HG03558 (cell line): ENCODE results near the gene ATL2.
"Not testable (repeated sequence)": the region's sequence is repeated elsewhere in the genome, so short reads cannot be mapped to it uniquely, and the experiment has no call there.

ENCODE experiments used
- ATAC-seq: cut with Tn5 transposase; IDR thresholded peaks from one replicate; pipeline ENCODE4 v1.9.1; 2021; ENCODE audit warnings: moderate number of reproducible peaks; ENCODE audit not compliant: unreplicated experiment; ENCODE audit errors: extremely low read depth

Gene ATL2

DNA sequence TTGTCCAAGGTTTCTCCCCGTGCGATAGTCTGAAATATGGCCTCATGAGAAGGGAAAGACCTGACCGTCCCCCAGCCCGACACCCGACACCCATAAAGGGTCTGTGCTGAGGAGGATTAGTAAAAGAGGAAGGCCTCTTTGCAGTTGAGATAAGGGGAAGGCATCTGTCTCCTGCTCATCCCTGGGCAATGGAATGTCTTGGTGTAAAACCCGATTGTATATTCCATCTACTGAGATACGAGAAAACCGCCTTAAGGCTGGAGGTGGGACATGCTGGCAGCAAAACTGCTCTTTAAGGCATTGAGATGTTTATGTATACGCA, 99.0 kb downstream of the ATL2 start:
- not testable (repeated sequence) for ATAC-seq

DNA sequence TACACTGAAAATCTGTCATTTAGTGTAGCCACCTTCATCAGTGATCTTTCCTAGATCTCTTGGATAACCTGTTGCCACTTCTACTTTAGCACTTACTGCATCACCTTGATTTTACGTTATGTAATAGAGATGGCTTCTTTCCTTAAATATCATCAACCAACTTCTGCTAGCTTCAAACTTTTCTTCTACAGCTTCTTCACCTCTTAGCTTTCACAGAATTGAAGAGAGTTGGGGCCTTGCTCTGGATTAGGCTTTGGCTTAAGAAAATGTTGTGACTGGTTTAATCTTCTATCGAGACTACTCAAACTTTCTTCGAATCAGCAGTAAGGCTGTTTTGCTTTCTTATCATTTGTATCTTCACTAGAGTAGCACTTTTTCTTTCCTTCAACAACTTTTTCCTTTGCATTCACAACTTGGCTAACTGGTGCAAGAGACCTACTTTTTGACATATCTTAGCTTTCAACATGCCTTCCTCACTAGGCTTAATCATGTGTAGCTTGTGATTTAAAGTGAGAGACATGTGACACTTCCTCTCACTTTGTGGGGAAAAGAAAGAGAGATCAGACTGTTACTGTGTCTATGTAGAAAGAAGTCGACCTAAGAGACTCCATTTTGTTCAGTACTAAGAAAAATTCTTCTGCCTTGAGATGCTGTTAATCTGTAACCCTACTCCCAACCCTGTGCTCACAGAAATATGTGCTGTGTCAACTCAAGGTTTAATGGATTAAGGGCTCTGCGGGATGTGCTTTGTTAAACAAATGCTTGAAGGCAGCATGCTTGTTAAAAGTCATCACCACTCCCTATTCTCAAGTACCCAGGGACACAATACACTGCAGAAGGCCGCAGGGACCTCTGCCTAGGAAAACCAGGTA, 99.6 kb downstream of the ATL2 start:
- ATAC-seq = no peak

DNA sequence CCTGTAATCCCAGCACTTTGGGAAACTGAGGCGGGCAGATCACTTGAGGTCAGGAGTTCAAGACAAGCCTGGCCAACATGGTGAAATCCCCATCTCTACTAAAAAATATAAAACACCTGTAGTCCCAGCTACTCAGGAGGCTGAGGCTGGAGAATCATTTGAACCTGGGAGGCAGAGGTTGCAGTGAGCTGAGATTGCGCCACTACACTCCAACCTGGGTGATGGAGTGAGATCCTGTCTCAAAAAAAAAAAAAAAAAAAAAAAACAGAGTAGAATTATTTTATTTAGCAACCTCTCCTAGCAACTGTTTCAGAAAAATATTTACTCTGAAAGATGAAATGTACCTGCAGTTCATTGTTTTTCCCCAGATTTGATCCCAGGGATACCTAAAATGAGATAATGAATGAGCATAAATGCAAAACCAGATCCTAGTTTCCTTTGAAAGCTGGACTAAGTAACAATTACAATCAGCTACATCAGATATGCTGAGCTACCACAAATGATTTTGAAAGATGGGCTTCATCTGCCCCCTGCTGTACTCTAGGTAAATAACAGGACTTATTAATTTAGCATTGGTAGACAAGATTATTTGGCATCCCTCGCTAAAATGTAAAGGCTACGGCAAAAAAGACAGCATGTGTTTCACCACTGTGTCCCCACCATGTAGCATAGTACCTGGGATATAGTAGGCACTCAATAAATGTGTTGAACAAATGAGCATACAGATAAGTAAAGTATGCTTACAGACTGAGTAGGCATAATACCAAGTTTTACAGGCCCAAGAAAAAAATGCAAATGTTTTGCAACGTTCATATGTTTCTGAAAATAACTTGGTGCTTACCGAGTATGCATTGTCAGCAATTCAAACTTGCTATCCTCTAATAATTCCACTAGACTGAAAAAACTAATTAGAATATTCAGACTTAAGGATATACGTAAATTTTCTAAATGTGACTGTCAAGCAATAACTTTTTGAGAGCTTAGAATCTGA, 102.5 kb downstream of the ATL2 start:
- ATAC-seq = peak; percentile 52

DNA sequence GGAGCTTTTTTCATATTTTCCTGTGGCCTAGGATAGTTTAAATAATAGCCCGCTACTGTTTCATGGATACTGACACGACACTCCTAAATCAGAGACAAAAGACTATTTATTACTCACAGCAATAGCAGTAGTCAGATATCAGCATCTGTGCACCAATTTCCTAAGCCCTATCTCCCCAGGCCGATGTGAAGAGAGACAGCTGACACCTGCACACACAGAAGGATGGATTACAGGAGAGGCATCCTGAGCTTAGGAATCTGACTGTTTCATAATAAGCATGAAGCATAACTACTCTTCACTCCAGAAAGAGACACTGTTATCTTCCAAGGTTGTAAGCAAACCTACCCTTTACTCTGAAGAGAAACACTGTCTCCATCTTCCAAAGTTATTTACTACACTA, 105.4 kb downstream of the ATL2 start:
- ATAC-seq = no peak

DNA sequence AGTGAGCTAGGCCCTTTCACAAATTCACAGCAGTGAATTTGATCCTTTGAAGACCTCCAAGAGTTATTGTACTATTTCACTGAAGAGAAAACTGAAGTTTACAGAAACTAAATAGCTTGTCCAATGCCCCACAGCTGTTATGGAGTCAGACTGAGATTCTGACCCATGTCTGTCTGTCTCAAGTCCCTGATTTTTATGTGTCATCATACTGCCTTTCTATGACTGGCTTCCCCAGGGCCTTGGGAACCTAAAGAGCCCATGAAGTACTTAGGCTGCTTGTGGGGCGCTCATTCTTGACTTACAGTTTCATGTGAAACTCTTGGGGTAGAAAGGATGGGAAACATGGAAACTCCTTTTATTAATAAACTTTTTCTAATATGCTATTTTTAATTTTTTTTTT, 107.7 kb downstream of the ATL2 start:
- ATAC-seq = no peak

DNA sequence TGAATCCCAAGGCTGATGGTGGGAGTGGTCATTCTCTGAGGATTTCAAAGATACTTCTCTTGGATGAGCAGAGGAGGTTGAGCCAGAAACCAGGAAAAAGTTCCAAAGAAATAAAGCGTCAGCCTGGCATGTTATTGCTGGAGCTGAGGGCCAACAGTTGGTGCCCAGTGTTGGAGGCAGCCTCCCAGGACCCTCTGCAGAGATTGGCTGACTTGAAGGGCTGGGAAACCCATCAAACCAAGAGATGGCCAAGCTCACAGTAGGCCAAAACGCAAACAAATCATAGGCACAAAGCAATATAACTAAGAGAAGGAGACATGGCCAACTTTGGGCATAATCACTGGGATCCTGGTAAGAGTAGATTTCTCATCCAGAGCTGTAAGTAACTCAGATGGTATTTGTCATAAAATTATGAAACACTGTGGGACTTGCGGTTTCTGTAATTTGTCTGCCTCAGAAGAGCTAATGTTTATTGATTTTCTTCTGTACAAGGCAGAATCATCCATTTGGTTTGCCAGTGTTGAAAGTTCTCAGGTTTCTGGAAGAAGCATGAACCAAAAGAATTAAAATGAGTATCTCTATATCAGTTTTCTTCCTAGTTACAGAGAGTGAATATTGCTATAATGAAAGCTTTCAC, 108.3 kb downstream of the ATL2 start:
- no peak for ATAC-seq

DNA sequence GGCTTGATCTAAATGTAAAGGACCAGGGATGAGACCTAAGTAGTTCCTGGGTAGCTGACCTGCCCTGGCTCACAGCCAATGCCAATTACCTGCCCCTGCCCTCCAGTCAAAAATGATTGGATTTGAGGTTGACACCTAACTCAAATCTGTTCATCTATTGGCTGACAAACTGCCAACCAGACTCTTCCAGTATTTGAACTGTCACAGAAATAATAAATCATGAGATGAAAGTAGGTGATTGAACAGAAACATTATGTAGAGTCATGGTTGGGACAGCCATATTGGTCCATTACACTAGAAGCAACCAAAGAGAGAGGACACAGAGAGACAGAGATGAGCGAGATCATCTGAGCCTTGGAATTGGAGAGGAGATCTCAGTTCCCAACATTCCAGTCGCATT, 109.1 kb downstream of the ATL2 start:
- ATAC-seq = no peak

DNA sequence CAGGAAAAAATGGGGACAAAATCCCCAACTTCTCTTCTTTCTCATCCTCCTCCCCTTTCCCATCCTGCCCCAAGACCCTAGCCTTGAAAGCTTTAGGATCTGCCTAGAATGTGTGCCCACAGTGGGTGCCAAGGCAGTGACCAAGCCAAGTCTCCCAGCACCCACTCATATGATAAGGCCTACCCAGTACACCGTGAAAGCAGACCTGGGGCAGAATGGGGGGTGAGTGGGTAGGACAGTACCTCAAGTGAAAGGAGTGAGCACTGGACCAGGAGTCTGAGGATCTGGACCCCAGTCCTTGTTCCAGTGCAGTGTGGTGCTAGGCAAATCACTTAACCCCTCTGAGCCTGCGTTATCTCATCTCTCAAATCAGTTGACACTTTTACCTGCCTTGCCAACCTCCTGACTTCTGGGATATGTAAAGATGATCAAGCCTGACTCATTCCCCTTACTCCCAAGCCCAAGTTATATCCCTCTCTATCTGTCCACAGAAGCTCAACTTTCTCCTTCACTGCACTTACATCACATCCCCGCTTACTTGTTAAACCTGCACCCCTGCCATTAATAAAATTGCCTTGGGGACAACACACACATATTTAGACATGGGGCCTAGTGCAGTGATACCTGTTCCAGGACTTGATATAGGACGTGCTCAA, 109.7 kb downstream of the ATL2 start:
- no peak for ATAC-seq

DNA sequence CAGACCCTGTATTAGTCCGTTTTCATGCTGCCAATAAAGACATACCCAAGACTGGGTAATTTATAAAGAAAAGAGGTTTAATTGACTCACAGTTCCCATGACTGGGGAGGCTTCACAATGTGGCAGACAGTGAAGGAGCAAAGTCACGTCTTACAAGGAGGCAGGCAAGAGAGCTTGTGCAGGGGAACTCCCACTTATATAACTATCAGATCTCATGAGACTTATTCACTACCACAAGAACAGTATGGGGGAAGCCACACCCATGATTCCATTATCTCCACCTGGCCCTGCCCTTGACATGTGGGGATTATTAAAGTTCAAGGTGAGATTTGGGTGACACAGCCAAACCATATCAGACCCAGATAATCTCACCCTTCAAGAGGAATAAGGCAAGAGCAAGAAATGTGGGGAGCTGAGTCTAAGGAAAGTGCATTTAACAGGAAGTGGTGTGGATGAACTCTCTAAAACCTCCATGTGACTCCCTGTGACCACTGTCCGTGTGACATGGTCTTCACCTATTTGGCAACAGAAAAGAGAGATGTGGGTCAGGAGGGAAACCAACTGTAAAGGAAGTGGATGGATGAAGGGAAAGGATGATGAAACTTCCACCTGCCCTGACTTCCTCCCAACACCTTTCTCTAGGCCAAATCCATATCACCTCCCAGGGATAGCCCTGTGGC, 110.6 kb downstream of the ATL2 start:
- ATAC-seq = no peak

DNA sequence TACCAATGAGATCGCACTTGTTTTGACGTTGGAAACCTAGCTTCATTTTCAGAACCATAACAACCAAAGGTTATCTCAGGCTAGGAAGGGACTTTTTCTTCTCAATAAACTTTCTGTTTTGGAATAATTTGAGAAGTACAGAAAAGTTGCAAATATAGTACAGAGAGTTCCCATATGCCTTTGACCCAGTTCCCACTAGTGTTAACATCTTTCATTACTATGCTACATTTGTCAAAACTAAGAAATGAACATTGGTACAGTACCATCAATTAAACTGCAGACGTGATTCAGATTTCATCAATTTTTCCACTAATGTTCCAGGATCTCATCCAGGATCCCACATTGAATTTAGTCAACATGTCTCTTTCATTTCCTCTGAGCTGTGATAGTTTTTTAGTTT, 111.6 kb downstream of the ATL2 start:
- ATAC-seq = no peak

DNA sequence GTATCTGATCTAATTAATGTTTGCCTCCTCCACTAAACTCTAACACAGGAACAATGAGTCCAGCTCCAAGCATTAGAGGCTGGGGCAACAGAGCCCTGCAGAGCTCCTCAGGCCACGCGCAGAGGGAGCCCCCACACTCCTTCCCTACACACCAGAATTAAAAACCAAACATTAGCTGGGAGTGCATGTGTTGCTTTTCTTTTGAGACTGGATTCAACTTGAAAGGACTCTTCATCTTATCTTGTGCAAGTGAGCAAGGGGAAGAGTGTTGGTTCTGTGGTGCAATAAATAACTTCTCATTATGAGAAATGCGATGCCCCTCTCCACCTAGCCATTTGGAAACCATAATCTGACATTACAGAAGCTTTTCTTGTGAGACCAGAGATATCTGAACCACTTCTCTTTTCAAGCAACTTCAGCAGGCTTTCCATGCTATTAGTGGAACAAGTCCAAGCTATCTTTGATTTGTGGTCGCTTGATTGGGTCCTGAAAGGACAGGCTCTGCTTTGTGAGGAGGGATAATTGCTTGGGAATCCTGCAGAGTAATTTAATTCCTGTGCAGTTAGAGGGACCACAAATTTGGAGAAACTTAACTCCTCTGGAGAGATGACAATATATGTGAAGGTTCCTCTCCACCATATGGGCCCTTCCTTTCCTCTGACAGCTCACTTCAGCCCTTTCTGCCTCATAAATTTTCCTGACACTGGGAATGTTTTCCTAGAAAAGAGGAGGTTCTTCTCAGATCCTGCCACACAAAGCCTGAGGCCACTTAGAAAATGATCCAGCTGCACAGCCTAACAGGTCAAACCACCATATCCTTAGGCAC, 112.5 kb downstream of the ATL2 start:
- no peak for ATAC-seq

DNA sequence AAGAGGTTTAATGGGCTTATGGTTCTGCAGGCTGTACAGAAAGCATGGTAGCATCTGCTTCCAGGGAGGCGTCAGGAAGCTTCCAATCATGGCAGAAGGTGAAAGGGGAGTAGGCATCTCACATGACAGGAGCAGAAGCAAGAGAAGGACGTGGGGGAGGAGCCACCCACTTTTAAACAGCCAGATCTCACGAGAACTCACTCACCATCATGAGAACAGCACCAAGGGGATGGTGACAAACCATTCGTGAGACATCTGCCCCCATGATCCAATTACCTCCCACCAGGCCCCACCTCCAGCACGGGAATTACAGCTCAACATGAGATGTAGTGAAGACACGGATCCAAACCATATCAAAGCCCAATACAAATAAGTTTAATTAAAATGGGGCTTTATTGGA, 113.8 kb downstream of the ATL2 start:
- ATAC-seq = no peak

DNA sequence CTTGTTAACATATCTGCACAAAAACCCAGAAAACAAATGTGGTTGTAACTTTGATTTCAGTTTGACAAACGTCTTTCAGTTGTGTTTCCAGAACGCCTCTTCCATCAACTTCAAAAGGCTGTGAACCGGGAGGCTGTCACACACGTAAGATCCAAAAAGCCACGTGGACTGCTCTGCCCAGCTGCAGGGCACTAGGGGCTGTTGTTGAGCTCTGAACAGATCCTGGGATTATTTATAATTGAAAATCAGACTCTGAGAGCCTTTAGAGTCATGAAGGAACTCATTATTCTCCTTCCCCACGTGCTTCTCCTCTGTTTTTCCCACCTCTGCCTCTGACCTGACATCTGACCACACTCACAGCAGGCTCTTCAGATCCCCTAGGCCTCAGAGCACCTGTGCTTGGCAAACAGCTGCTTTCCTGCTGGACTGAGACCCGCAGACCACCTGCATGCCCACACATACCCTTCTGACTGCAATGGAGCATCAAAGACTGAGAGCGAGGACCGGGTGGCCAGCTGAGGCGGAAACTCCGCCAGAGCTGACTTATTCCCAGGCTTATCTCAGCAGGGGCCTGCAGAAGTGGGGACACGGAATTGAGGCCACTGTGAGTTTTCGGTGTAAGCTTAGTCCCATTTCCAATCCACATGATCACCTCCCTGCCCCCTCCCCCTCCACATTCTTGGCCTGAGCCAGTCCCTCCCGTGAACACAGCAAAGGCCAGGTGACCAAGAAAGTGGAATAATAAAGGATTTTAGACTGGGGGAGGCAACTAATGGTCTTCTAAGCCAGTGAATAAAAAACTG, 114.8 kb downstream of the ATL2 start:
- ATAC-seq = no peak

DNA sequence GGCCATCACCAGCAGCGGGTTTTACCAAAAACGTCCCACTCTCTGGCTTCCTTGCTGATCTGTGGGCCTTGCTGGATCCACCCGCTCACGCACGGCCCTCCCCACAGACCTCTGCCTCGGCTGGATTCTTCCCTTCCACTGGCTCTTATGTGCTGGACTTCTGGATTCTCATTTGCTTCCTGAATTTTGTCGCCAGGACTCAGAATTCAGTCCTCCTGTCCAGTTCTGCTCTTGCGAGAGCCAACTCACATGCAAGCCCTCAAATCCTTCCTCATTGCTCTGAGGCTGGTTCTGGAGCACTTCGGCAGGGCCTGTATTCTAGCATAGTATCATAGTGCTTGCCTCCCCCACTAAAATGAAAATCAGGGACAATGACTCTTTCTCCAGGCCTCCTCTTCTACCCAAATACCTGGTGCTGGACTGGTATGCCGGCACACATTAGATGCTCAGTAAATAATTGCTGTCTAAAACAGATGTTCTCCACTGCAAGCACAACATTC, 115.5 kb downstream of the ATL2 start:
- no peak for ATAC-seq

DNA sequence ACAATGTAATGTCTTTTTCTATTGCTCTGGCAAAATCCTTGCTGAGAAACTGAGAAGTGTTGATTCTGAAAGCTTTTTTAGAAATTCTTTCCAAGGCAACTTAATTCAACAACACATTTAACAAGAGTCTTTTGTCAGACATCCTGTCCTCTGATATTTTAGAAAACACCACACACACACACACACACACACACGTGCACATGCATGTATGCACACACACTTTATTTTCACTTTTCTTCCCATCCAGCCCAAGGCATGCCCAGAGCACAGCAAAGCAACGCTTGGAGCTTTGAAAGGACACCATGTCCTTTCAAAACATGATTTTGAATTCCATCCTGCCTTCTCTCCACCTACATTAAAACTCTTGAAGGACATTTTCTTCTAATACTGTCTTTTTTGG, 116.1 kb downstream of the ATL2 start:
- no peak for ATAC-seq

DNA sequence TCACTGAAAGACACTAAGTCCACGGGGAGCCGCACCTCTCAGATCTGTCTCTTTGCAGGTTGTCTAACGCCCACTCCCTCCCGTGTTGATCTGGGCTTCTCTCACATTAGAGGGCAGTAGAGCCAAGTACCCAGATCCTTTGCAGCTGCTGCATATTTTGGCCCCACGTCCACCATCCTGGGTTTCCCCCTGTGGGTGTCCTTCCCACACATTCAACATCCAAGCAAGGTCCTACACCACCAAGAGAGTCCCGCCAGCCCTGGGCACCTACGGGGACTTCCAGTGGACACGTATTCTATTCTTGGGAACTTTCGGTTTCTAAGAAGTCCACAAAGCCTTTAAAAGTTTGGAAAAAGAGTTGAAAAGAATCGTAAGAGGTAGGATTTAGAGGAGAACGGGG, 116.6 kb downstream of the ATL2 start:
- ATAC-seq = no peak

DNA sequence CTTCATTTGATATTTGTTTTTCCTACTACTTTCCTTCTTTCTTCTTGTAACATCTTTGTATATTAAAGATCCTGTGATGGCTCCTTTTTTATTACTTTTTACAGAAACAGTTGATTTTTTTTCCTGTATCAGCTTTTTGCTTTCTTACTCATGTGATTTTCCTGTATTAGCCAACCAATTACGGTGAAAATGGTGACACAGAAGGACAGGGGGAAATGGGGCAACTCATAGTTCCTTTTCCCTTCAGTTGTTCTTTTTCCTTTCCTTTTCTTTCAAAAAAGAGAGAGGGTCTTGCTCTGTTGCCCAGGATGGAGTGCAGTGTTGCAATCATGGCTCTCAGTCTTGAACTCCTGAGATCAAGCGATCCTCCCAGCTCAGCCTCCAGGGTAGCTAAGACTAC, 117.8 kb downstream of the ATL2 start:
- no peak for ATAC-seq

DNA sequence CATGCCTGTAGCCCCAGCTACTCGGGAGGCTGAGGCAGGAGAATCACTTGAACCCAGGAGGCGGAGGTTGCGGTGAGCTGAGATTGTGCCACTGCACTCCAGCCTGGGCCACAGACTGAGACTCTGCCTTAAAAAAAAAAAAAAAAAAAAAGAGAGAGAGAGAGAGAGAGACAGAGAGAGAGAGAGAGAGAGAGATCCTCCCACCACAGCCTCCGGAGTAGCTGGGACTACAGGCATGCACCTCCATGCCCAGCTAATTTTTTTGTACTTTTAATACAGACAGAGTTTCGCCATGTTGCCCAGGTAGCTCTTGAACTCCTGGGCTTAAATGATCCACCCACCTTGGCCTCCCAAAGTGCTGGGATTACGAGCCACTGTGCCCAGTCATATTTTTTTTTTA, 119.4 kb downstream of the ATL2 start:
- ATAC-seq = not testable (repeated sequence)
